ENCODE data around the gene STARD7. TPM values are rescaled to one million over a fixed set of nuclear protein-coding genes. Genes with fewer than 3 reads are reported as not detected.

The STARD7 gene
- total and polyA plus RNA-seq, 9 of the 15 experiments (the other 6 are each of a cell fraction or from before 2014, with no cell fraction given) = 90.9 to 196 (median 145) TPM

DNA sequence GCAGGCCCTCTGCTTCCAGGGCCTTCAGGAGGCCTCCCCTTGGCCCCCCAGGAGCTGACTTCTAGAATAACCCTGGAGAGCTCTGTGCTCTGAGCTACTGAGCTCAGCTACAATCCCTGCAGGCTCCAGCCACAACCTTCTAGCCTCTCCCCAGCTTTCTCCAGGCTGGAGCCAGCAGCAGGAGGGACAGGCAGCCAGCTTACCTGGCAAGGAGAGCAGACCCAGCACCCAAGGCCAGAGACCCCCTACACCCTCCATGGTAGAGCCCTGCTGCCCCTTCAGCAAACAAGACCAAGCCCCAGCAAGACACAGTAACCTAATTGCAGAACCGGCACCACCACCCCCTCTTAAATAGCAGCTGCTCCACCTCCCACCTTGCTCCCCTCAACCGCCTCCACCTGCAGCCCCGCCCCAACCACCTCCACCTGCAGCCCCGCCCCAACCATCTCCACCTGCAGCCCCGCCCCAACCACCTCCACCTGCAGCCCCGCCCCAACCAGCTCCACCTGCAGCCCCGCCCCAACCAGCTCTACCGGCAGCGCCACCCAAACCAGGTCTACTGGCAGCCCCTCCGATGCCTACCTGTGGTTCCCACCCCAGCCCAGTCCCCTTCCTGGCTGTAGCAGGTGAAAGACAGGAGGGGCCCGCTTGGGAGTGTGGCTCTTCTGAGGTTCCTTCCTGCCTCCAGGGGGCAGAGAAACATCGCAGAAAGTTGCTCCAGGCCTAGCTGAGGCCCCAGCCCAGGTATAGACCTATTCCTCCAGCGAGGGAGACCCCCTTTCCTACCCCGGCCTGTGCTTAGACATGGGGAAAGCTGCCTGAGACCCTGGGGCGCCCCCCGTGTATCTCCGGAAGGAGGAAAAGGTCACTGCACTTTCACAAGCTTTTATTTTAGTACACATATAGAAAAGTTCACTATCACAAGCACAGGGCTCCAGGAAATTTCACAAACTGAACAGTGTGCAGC, 70.2 kb downstream of the STARD7 start, which contains the start of gene ASTL (continued):
- TF ChIP-seq, protein P1, sequence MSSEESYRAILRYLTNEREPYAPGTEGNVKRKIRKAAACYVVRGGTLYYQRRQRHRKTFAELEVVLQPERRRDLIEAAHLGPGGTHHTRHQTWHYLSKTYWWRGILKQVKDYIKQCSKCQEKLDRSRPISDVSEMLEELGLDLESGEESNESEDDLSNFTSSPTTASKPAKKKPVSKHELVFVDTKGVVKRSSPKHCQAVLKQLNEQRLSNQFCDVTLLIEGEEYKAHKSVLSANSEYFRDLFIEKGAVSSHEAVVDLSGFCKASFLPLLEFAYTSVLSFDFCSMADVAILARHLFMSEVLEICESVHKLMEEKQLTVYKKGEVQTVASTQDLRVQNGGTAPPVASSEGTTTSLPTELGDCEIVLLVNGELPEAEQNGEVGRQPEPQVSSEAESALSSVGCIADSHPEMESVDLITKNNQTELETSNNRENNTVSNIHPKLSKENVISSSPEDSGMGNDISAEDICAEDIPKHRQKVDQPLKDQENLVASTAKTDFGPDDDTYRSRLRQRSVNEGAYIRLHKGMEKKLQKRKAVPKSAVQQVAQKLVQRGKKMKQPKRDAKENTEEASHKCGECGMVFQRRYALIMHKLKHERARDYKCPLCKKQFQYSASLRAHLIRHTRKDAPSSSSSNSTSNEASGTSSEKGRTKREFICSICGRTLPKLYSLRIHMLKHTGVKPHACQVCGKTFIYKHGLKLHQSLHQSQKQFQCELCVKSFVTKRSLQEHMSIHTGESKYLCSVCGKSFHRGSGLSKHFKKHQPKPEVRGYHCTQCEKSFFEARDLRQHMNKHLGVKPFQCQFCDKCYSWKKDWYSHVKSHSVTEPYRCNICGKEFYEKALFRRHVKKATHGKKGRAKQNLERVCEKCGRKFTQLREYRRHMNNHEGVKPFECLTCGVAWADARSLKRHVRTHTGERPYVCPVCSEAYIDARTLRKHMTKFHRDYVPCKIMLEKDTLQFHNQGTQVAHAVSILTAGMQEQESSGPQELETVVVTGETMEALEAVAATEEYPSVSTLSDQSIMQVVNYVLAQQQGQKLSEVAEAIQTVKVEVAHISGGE (CRISPR knock-in tag; IDR thresholded peaks at IDR 0.05) = peak in 1 of 3 experiments; percentile 28; a peak in 1 of 6 replicates

All from K562 (cell line).